GM10847 (cell line): Measurements from ENCODE around the gene ALDH4A1.

Experiments
- POLR2A ChIP-seq: IDR thresholded peaks from 2 replicates; pipeline ENCODE4 v1.6.1; 2011; ENCODE audit not compliant: insufficient read length; ENCODE audit errors: extremely low read depth

Gene ALDH4A1

DNA sequence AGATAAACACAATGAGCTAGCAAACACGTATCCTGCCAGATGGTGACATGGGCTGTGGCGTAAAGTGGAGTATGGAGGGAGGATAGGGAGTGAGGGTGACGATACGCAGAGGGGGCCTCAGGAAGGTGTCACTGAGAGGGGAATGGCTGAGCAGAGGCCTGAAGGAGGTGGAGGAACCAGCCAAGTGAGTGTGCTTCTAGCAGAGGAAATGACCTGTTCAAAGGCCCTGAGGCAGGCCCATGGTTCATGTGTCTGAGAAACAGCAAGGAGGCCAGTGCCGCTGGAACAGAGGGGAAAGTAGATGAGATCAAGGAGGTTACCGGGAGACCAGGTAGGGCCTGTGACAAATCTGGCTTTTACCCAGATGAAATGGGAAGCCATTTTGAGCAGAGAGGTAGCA lies 78.9 kb downstream of the ALDH4A1 start:
- no peak for TF ChIP-seq POLR2A
